SW 1271 (cell line): ENCODE measurements around the gene SLC26A1.
"Not testable (repeated sequence)": the region's sequence is repeated elsewhere in the genome, so short reads cannot be mapped to it uniquely, and the experiment has no call there.

Experiments
- DNase-seq, 2 experiments: peaks; one replicate each; lab custom pipeline; 2025; lab: John Stamatoyannopoulos, UW

SLC26A1 gene

GRCh38 chr4:1013225-1014073 is 20.2 kb upstream of the SLC26A1 start:
- DNase-seq = no peak

DNA sequence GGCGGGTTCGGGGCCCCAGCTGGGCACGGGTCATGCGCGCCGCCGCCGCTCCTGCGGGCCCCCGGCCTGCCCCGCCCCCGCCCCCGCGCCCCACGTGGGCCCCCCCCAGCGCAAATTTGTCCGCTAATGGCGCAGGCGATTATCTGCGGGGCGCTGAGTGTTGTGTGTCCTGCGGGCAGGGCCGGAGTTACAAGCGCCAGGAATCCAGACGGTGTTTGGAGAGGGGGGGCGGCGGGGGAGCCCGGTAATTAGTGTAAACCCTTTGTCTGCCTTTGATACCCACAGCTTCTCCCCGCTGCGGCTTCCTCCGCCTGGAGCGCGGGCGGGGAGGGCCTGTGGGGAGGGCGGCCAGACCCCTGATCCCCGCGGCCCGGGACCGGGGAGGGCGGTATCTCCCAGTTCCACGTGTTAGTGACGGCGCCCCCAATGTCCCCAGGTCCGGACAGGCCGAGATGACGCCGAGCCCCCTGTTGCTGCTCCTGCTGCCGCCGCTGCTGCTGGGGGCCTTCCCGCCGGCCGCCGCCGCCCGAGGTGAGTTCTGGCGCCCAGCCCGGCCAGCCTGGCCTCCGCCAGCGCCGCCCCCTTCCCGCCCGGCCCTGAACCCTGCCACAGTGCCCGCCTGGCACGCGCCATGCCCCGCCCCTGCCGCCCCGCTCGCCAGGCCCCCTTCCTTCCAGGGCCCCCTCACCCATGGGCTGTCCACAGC is 19.0 kb upstream of the SLC26A1 start:
- DNase-seq = peak in 1 of 2 experiments; percentile 44

- no peak for DNase-seq
These were observed 18.4 kb upstream of the SLC26A1 start for GRCh38 chr4:1011666-1012033.

- DNase-seq = peak; percentile 36 to 81
These were observed 17.9 kb upstream of the SLC26A1 start, which contains the start of gene FGFRL1 for GRCh38 chr4:1011022-1011665. Gene FGFRL1, plus strand, starts transcription at chr4:1011626. Its CDS starts 860 bp downstream, at chr4:1012486.

GRCh38 chr4:1010395-1011021 is 17.3 kb upstream of the SLC26A1 start:
- peak in 1 of 2 experiments; percentile 53 for DNase-seq

- DNase-seq = peak in 1 of 2 experiments; percentile 33
These were observed 16.6 kb upstream of the SLC26A1 start for GRCh38 chr4:1009542-1010394.

- DNase-seq = peak in 1 of 2 experiments; percentile 11
These were observed 15.8 kb upstream of the SLC26A1 start for GRCh38 chr4:1008840-1009541.

- DNase-seq = no peak
These were observed 13.7 kb upstream of the SLC26A1 start for GRCh38 chr4:1006856-1007255.

GRCh38 chr4:1004557-1005485 is 11.6 kb upstream of the SLC26A1 start:
- DNase-seq = no peak

DNA sequence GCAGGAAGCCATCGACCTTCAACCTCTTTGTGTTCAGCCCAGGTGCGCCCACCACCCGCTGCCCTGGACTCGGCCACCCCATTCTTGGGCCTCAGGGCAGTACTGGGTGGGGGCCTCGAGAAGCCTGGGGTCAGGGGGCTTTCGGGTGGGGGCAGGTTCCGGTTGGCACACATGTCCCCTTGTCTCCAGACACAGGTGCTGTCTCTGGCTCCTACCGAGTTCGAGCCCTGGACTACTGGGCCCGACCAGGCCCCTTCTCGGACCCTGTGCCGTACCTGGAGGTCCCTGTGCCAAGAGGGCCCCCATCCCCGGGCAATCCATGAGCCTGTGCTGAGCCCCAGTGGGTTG is 10.8 kb upstream of the SLC26A1 start:
- no peak for DNase-seq

DNA sequence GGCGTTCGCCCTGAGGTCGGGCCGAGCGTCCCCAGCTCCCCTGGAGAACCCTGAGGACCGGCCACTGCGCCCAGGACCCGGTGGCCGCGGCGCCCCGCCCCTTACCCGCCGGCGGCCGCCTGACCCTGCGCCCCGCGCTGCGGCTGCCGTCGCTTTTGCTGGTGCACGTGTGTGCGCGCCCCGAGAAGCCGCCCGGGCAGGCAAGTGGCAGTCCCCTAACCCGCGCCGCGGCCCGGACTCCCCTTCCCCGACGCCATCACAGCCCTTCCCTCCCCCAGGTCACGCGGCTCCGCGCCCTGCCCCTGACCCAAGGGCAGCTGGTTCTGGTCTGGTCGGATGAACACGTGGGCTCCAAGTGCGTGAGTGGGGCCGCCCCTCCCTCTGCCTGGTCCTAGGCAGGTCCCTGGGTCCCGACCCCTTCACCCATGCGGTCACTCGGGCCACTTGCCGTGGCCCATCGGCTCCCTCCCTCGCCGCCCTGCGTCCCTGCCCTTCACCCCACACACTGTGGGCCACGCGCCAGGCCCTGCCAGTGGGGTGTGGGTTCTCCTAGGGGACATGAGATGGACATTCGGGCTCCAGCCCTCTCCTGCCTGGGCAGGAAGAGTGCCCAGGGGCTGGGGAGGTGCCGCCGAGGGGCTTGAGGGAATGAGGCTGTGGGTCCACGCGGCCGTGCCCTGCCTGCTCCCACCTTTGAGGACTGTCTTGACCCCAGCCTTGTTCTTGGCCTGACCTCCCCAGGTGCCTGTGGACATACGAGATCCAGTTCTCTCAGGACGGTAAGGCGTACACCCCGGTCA is 10.3 kb upstream of the SLC26A1 start:
- no peak for DNase-seq

DNA sequence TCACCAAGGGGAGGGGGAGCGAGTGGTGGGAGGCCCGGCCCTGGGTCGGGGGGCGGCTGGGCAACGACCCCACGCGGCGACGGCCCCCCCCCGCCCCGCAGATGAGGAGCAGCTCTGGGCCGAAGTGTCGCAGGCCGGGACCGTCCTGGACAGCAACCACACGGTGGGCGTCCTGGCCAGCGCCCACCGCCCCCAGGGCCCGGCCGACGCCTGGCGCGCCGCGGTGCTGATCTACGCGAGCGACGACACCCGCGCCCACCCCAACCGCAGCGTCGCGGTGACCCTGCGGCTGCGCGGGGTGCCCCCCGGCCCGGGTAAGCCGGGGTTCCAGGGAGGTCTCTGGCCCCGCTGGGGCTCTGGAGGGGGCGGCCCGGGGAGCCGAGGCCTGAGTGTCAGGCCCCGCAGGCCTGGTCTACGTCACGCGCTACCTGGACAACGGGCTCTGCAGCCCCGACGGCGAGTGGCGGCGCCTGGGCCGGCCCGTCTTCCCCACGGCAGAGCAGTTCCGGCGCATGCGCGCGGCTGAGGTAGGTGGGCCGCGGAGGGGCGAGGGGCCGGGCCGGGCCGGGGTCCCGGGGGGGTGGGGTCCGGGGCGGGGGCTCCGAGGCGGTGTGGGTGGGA is 9.5 kb upstream of the SLC26A1 start:
- DNase-seq = no peak

DNA sequence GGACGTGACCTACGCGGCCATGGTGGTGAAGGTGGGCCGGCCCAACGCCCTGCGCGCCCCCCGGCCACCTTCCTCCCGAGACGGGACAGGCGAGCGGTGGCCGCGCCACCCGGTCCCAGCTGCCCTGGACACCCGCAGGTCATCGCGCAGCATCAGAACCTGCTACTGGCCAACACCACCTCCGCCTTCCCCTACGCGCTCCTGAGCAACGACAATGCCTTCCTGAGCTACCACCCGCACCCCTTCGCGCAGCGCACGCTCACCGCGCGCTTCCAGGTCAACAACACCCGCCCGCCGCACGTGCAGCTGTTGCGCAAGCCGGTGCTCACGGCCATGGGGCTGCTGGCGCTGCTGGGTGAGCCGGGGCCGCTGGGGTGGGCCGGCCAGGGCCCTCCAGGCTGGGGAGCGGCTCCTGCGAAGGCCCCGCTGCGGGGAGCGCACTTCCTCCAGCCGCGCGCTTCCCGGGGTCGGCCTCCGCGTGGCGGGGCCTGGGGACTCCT is 9.0 kb upstream of the SLC26A1 start:
- DNase-seq = no peak

GRCh38 chr4:1001561-1002130 is 8.4 kb upstream of the SLC26A1 start:
- DNase-seq = no peak

DNA sequence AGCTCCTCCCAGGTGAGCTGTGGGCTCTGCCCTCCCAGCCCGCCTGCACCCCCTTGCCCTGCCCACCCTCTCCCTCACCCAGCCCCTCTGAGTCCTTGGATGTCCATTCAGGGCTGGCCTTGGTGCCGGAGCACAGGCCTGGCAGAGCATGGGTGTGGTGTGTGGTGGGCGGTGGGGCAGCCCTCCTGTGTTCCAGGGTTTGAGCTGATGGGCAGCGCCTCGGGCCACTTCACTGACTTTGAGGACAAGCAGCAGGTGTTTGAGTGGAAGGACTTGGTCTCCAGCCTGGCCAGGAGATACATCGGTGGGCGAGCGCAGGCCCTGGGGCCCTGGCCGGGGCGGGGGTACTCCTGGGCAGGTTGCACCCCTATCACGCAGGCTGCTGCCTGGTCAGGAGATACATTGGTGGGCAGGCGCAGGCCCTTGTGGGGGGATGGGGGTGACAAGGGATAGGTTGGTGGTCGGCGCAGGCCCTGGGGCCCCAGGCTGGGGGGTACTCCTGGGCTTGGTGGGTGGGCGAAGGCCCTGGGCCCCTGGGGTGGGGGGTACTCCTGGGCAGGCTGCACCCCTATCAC is 7.6 kb upstream of the SLC26A1 start:
- no peak for DNase-seq

DNA sequence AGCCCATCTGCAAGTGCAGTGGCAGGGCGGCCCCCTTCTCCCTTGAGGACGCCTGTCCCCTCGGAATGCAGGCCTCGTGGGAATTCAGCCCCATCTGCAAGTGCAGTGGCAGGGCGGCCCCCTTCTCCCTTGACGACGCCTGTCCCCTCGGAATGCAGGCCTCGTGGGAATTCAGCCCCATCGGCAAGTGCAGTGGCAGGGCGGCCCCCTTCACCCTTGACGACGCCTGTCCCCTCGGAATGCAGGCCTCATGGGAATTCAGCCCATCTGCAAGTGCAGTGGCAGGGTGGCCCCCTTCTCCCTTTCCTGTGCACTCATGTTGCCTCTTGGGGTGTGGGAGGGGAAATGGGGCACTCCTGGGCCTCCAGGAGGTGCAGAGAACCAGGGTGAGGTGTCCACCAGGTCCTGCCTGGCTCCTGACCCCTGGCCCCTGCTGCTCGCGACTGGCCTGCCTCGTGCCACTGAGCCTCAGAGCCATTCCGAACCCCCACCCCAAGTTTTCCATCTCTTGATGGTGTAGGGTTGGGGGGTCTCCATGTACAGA is 6.8 kb upstream of the SLC26A1 start:
- DNase-seq = no peak

- not testable (repeated sequence) for DNase-seq
These were observed 6.1 kb upstream of the SLC26A1 start for GRCh38 chr4:999240-999863.
